HG02973 (cell line): ENCODE results near the gene CACNA1I.

ENCODE experiments used
- ATAC-seq: cut with Tn5 transposase; IDR thresholded peaks from one replicate; pipeline ENCODE4 v1.9.1; 2021; ENCODE audit warnings: moderate library complexity; ENCODE audit not compliant: unreplicated experiment

CACNA1I gene

DNA sequence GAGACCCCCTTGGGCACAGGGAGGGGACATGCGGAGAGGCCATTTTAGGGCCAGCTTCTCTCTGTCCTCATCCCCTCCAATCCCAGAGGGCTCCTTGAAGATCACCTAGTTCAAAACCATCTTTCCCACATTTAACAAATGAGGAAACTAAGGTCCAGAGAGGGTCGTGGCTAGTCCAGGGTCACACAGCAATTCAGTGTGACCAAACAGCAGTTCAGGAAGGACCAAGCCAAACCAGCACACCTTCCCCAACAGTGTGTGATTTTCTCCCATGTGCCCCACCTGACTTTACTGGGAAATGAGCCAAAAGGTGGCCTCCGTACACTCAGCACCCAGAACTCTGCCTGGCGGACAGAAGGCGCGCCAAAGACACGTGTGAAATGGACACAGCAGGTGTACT, 51.3 kb downstream of the CACNA1I start:
- no peak for ATAC-seq

DNA sequence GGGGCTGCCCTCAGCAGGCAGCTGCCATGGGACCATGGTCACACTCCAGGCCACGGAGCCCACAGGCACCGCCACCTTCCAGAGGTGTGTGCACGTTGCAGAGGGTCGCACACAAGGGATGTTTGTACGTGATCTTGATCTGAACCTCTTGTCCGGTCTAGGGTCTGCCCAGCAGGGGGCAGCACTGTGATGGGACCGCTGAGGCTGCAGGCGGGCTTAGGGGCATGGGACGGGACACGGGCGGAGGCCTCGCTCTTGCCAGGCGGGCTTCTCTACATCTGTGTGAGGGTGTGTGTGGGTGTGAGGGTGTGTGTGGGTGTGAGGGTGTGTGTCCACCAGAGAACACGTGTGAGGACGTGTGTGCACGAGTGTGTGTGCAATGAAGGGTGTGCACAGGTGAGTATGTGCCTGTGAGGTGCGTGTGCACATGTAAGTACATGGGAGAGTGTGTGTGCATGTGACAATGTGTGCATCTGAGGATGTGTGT, 52.4 kb downstream of the CACNA1I start:
- ATAC-seq, result no peak

GRCh38 chr22:39623603-39624500, 53.3 kb downstream of the CACNA1I start:
- ATAC-seq, result no peak

DNA sequence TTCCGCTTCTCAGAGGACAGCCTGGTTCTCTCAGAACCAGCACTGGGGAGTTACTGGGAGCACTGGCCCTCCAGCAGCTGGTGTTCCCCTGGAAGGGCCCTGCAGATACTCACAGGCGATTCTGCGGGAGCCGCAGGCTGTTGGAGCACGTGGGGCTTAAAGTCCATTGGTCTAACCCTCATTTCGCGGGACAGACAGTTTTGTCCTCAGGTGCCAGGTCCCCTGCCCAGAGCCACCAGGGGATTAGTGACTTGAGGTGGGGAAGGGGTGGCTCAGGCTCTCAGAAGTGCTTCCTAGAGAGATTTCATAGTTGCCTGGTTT, 53.9 kb downstream of the CACNA1I start:
- ATAC-seq, result no peak

- ATAC-seq, result no peak
Measured at GRCh38 chr22:39625569-39626537, 55.3 kb downstream of the CACNA1I start.

DNA sequence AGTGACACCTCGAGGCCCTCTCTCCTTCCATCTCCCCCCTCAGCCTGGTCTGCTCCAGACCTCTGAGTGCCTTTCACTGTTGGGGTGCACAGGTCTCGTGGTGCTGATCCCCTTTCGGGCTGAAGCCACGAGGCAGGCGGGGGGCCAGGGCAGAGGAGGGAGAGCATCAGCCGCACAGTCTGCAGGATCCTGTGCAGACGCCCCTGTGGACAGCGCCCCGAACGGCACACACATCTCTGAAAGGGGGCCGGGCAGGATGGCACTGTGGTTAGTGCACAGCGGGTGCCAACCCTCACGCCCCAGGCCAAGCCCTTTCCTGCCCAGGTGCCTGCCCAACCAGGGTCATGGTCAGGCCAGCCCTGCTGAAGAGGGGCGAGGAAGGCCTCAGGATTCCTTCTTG, 56.7 kb downstream of the CACNA1I start:
- ATAC-seq, result no peak

GRCh38 chr22:39627865-39628562, 57.5 kb downstream of the CACNA1I start:
- no peak for ATAC-seq

- ATAC-seq, result no peak
Measured at GRCh38 chr22:39628563-39629080, 58.1 kb downstream of the CACNA1I start.

- no peak for ATAC-seq
Measured at GRCh38 chr22:39629851-39630250, 59.3 kb downstream of the CACNA1I start.

- ATAC-seq, result no peak
Measured at GRCh38 chr22:39630721-39631120, 60.2 kb downstream of the CACNA1I start.

GRCh38 chr22:39631381-39632286, 61.1 kb downstream of the CACNA1I start:
- ATAC-seq, result no peak

DNA sequence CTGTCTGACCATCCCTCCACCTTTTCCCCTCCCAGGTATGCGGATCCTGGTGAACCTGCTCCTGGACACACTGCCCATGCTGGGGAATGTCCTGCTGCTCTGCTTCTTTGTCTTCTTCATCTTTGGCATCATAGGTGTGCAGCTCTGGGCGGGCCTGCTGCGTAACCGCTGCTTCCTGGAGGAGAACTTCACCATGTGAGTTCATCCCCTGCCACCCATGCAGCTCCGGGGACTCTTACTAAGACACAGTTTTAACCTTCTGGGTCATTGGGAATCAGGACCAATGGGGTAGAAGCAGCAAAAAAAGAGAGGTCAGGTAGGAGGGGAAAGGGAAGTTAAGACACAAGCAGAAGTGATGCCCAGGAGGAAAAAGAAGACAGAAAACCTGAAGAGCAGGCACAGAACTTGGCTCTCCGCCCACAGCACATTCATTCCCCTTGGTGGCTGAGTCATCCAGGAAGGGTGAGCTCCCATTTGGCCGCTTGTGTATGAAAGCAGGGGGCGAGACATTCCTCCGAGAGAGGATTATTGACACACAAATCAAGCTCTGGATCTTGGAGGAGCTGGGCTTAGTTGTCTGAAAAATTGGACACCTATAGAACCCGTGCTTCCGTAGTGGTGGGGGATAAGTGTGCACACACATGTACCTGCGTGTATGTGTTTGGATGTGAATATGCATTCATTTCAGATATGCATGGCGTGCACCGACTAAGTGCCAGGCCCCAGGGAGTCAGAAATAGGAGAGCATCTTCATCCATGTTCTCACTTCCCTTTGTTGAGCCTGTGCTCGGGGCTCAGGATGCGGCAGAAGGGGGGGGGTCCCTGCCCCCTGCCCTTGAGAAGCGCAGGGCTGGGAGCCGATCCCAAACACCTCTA, 64.2 kb downstream of the CACNA1I start:
- no peak for ATAC-seq

- ATAC-seq, result no peak
Measured at GRCh38 chr22:39635719-39636118, 65.2 kb downstream of the CACNA1I start.

DNA sequence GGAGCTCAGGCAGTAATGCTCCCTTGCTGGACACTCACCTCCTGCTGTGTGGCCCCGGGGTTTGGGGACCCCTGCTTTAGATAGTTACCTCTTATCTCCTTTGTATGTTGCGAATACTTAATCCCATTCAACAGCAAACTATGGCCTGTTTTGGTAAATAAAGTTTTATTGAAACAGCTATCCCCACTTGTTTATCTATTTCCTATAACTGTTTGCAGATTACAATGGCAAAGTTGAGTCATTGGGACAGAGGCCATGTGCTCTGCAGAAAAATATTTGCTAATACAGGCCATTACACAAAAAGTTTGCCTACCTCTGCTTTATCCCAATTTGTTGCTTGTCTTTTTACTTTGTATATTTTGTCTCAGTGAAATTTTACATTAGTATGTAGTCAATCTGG, 68.4 kb downstream of the CACNA1I start:
- no peak for ATAC-seq

GRCh38 chr22:39641660-39642310, 71.2 kb downstream of the CACNA1I start:
- no peak for ATAC-seq

DNA sequence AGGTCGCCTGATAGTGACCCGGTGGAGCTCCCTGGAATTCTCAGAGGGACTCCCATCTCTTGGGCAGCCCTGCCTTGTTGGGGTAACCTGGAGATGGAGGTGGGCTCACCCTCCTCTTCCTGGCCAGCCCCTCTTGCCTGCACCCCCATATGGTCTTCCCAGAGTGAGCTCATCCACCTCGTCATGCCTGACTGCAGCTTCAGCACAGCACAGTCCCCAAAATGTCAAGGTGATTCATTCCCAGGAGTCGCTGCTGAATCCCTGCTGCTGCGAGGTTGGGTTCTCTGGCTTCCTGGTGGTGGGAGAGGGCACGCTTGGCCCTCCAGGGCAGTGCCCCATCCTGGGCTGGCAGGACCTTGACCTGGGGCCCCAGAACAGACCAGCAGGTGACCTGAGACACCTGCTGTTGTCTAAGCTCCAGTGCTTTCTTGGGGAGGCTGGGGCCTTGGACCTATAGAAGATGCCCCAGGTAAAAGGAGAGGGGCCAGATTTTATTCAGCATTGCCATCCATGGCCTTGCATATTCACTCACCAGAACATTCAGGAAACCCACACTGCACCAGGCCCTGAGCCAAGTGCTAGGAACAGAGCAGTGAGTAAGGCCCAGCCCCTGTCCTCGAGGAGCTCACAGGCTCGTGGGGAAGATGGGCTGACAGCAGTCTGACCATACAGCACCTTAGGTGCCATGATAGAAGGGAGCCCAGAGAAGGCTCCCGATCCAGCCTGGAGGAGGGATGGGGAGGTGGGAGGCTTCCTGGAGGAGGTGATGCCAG, 72.9 kb downstream of the CACNA1I start:
- ATAC-seq, result no peak

- no peak for ATAC-seq
Measured at GRCh38 chr22:39645532-39645931, 75.0 kb downstream of the CACNA1I start.
